KMS-11 (cell line): Measurements from ENCODE around the gene OR5AL1.
"Not testable (repeated sequence)": the region's sequence is repeated elsewhere in the genome, so short reads cannot be mapped to it uniquely, and the experiment has no call there.

Experiments used
- H2AFZ ChIP-seq: fragments of 200-600 bp; sonication (generic); 2 replicates; pipeline ENCODE4 v1.6.1; 2016; ENCODE audit warnings: antibody characterized with exemption, mixed run types, low read depth
- H3K27ac ChIP-seq: fragments of 200-600 bp; sonication (generic); 2 replicates; pipeline ENCODE4 v1.6.1; 2016; ENCODE audit warnings: mild to moderate bottlenecking, mixed run types
- H3K27me3 ChIP-seq: fragments of 200-600 bp; sonication (generic); 2 replicates; pipeline ENCODE4 v1.6.1; 2017; ENCODE audit warnings: mild to moderate bottlenecking, low read depth, mixed run types, moderate library complexity; ENCODE audit not compliant: insufficient read depth
- H3K36me3 ChIP-seq: fragments of 200-600 bp; sonication (generic); 2 replicates; pipeline ENCODE4 v1.6.1; 2017; ENCODE audit warnings: mild to moderate bottlenecking, mixed run types; ENCODE audit not compliant: insufficient read depth
- H3K4me1 ChIP-seq: fragments of 200-600 bp; sonication (generic); 2 replicates; pipeline ENCODE4 v1.6.1; 2016; ENCODE audit warnings: mild to moderate bottlenecking, low read depth, mixed run types; ENCODE audit not compliant: poor library complexity, severe bottlenecking
- H3K4me2 ChIP-seq: fragments of 200-600 bp; sonication (generic); 2 replicates; pipeline ENCODE4 v1.7.0; 2016; ENCODE audit warnings: mild to moderate bottlenecking, mixed run types
- H3K4me3 ChIP-seq: fragments of 200-600 bp; sonication (generic); IDR thresholded peaks from 2 replicates; pipeline ENCODE4 v1.6.1; 2017; ENCODE audit warnings: low read depth, low read length, mixed read lengths; ENCODE audit not compliant: insufficient read depth
- H3K79me2 ChIP-seq: fragments of 200-600 bp; sonication (generic); 2 replicates; pipeline ENCODE4 v1.6.1; 2016; ENCODE audit warnings: low read depth, mixed run types; ENCODE audit not compliant: insufficient read depth
- H3K9ac ChIP-seq: fragments of 200-600 bp; sonication (generic); 2 replicates; pipeline ENCODE4 v1.6.1; 2016; ENCODE audit warnings: mild to moderate bottlenecking, mixed run types
- H4K20me1 ChIP-seq: fragments of 200-600 bp; sonication (generic); 2 replicates; pipeline ENCODE4 v1.6.1; 2016; ENCODE audit warnings: mild to moderate bottlenecking, mixed run types; ENCODE audit not compliant: insufficient read depth
- CTCF ChIP-seq: fragments of 200-600 bp; sonication (generic); conservative IDR thresholded peaks from 2 replicates; pipeline ENCODE4 v1.6.1; 2017; ENCODE audit warnings: low read depth, mild to moderate bottlenecking, antibody characterized with exemption, low read length, moderate library complexity, mixed read lengths

The OR5AL1 gene

GRCh38 chr11:56396047-56396446 lies 16.4 kb upstream of the OR5AL1 start:
- H3K4me3 ChIP-seq, result no peak overlapping the region
- TF ChIP-seq CTCF, result no peak
- H3K9ac ChIP-seq, result no peak overlapping the region
- H3K27me3 ChIP-seq, result no peaks in the 10 kb centered on the region
- H2AFZ ChIP-seq, result no peak overlapping the region
- no peaks in the 10 kb centered on the region for H3K36me3 ChIP-seq
- H3K4me1 ChIP-seq, result no peaks in the 10 kb centered on the region
- H3K27ac ChIP-seq, result no peak overlapping the region
- H4K20me1 ChIP-seq, result no peaks in the 10 kb centered on the region
- H3K4me2 ChIP-seq, result no peak overlapping the region
- H3K79me2 ChIP-seq, result no peaks in the 10 kb centered on the region

GRCh38 chr11:56401858-56402461 lies 10.5 kb upstream of the OR5AL1 start:
- not testable (repeated sequence) for H4K20me1 ChIP-seq, H3K4me2 ChIP-seq, H3K36me3 ChIP-seq, H3K79me2 ChIP-seq, H2AFZ ChIP-seq, H3K4me3 ChIP-seq, H3K27ac ChIP-seq, H3K9ac ChIP-seq, H3K27me3 ChIP-seq, H3K4me1 ChIP-seq

- H3K27me3 ChIP-seq, result no peaks in the 10 kb centered on the region
- H3K4me2 ChIP-seq, result no peak overlapping the region
- no peaks in the 10 kb centered on the region for H4K20me1 ChIP-seq
- H3K4me1 ChIP-seq, result no peaks in the 10 kb centered on the region
- H3K9ac ChIP-seq, result no peak overlapping the region
- no peak for TF ChIP-seq CTCF
- no peak overlapping the region for H3K27ac ChIP-seq
- no peaks in the 10 kb centered on the region for H3K79me2 ChIP-seq
- no peak overlapping the region for H3K4me3 ChIP-seq
- no peaks in the 10 kb centered on the region for H3K36me3 ChIP-seq
- H2AFZ ChIP-seq, result no peak overlapping the region
Measured at GRCh38 chr11:56404393-56404792, 8.1 kb upstream of the OR5AL1 start.

GRCh38 chr11:56410801-56411200 lies 1.7 kb upstream of the OR5AL1 start:
- no peaks in the 10 kb centered on the region for H3K79me2 ChIP-seq
- no peak overlapping the region for H3K4me2 ChIP-seq
- no peaks in the 10 kb centered on the region for H3K4me1 ChIP-seq
- no peak overlapping the region for H3K4me3 ChIP-seq
- no peak overlapping the region for H2AFZ ChIP-seq
- H3K36me3 ChIP-seq, result no peaks in the 10 kb centered on the region
- no peak for TF ChIP-seq CTCF
- H3K9ac ChIP-seq, result no peak overlapping the region
- H4K20me1 ChIP-seq, result no peaks in the 10 kb centered on the region
- H3K27me3 ChIP-seq, result no peaks in the 10 kb centered on the region
- H3K27ac ChIP-seq, result no peak overlapping the region

GRCh38 chr11:56453521-56453920 lies 41.0 kb downstream of the OR5AL1 start:
- Histone ChIP-seq H3K4me1 (no peaks in the 10 kb centered on the region), H3K27ac (no peak overlapping the region), H4K20me1 (no peaks in the 10 kb centered on the region), H3K4me3 (no peak overlapping the region), H3K4me2 (no peak overlapping the region), H3K27me3 (no peaks in the 10 kb centered on the region), H3K79me2 (no peaks in the 10 kb centered on the region), H3K9ac (no peak overlapping the region), H3K36me3 (no peaks in the 10 kb centered on the region), H2AFZ (no peak overlapping the region)
- no peak for TF ChIP-seq CTCF
